Measurements from ENCODE around the gene HTR4.

HTR4 gene

DNA sequence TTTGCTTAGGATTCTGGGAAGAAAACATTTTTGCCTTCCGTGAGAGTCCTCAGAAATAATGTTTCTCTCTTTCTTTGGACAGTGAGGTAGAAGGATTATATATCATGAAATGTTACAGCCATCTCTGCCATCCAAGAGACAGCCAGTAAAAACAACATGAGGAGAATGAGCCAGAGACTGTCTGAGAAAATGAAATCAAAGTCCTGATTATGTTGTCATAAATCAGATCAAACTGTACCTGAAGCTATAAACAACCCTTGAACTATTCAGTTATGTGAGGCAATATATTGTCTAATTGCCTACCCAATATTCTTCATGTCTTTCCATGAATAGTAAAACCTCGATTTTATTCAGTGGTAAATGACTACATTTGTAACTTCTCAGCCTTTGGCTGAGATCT, 9.2 kb upstream of the HTR4 start:
- Histone ChIP-seq H3K9me2 (replicated peaks; ENCODE audit: low read depth, low read length) (no peaks in the 10 kb centered on the region), H3K4me3 (ENCODE audit: low read length, poor library complexity, severe bottlenecking) (no peak overlapping the region), H3K9me3 (ENCODE audit: insufficient read depth, low read depth, low read length) (no peaks in the 10 kb centered on the region), H4K20me1 (ENCODE audit: insufficient read depth, low read length, poor library complexity, severe bottlenecking) (no peaks in the 10 kb centered on the region), H3K79me2 (ENCODE audit: insufficient read depth, low read length) (no peaks in the 10 kb centered on the region), H3K4me2 (ENCODE audit: low read depth, low read length, poor library complexity, severe bottlenecking) (no peak overlapping the region), H3K4me1 (ENCODE audit: insufficient read depth, low read length, poor library complexity, severe bottlenecking) (no peaks in the 10 kb centered on the region), H2AFZ (ENCODE audit: low read length) (no peak overlapping the region), H3K36me3 (ENCODE audit: insufficient read depth, low read length) (no peaks in the 10 kb centered on the region), H3K9ac (ENCODE audit: low read depth, low read length, poor library complexity, severe bottlenecking) (no peak overlapping the region), H3K27me3 (ENCODE audit: insufficient read depth, low read length, poor library complexity, severe bottlenecking) (peaks cover 18% of the 10 kb centered on the region), H3F3A (ENCODE audit: low read depth) (no peaks in the 10 kb centered on the region)
- TF ChIP-seq, protein P1, sequence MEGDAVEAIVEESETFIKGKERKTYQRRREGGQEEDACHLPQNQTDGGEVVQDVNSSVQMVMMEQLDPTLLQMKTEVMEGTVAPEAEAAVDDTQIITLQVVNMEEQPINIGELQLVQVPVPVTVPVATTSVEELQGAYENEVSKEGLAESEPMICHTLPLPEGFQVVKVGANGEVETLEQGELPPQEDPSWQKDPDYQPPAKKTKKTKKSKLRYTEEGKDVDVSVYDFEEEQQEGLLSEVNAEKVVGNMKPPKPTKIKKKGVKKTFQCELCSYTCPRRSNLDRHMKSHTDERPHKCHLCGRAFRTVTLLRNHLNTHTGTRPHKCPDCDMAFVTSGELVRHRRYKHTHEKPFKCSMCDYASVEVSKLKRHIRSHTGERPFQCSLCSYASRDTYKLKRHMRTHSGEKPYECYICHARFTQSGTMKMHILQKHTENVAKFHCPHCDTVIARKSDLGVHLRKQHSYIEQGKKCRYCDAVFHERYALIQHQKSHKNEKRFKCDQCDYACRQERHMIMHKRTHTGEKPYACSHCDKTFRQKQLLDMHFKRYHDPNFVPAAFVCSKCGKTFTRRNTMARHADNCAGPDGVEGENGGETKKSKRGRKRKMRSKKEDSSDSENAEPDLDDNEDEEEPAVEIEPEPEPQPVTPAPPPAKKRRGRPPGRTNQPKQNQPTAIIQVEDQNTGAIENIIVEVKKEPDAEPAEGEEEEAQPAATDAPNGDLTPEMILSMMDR (conservative IDR thresholded peaks at IDR 0.05; ENCODE audit: low read length): no peak
- TF ChIP-seq EZH2phosphoT487 (IDR thresholded peaks at IDR 0.05; ENCODE audit: borderline replicate concordance): no peak

DNA sequence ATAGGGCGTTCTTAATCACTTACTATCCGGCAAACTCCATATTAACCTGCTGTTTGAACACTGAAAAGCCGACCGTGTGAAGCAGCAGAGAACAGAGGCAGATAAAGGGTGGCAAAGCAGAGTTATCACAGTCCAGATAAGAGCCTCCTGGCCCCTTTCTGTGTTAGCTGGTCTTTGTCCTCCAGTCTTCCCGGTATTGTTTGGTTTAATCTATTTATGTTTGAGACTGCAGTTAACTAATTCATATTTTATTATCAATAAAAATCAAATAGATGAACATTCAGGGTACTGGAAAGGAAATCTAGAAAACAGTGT, 6.0 kb upstream of the HTR4 start:
- H2AFZ ChIP-seq (ENCODE audit: low read length): no peak overlapping the region
- peaks cover 18% of the 10 kb centered on the region for H3K27me3 ChIP-seq (ENCODE audit: insufficient read depth, low read length, poor library complexity, severe bottlenecking)
- H3K4me1 ChIP-seq (ENCODE audit: insufficient read depth, low read length, poor library complexity, severe bottlenecking): no peaks in the 10 kb centered on the region
- no peak overlapping the region for H3K4me2 ChIP-seq (ENCODE audit: low read depth, low read length, poor library complexity, severe bottlenecking)
- H4K20me1 ChIP-seq (ENCODE audit: insufficient read depth, low read length, poor library complexity, severe bottlenecking): no peaks in the 10 kb centered on the region
- H3K36me3 ChIP-seq (ENCODE audit: insufficient read depth, low read length): no peaks in the 10 kb centered on the region
- no peaks in the 10 kb centered on the region for H3K79me2 ChIP-seq (ENCODE audit: insufficient read depth, low read length)
- H3K4me3 ChIP-seq (ENCODE audit: low read length, poor library complexity, severe bottlenecking): no peak overlapping the region
- TF ChIP-seq, protein P1 (conservative IDR thresholded peaks at IDR 0.05; ENCODE audit: low read length): no peak
- no peak for TF ChIP-seq EZH2phosphoT487 (IDR thresholded peaks at IDR 0.05; ENCODE audit: borderline replicate concordance)
- H3K9me3 ChIP-seq (ENCODE audit: insufficient read depth, low read depth, low read length): no peaks in the 10 kb centered on the region
- no peaks in the 10 kb centered on the region for H3F3A ChIP-seq (ENCODE audit: low read depth)
- H3K9ac ChIP-seq (ENCODE audit: low read depth, low read length, poor library complexity, severe bottlenecking): no peak overlapping the region
- H3K9me2 ChIP-seq (replicated peaks; ENCODE audit: low read depth, low read length): no peaks in the 10 kb centered on the region

DNA sequence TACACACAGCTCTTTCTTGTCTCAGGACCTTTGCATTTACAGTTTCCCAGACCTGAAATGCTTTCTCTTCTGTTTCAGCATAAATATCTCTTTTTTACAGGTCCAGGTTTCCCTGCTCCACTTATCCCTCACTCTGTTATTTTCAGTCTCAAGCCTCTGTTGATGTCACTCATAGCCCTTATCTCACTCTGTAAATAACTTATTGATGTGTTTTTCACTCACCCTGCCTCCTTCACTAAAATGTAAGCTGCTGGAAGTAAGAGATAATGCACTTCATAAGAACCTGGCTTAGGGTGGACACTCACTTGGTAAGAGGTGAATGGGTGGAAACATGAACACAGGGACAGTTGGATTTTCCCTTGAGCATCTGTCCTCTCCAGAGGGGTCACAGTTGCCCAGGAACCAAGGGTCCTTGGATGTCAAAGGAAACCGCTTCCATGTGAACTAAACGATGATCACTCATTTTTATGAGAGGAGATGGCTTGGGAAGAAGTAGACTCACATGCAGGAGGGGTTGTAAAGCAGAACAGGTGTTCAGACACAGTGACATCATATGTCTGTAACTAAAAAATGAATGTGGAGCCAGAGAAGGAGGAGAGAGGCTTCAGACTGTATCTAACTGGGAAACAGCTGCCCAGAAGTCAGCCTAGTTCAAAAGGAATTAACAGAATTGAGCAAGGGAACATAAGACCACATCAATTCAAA, 5.5 kb upstream of the HTR4 start:
- Histone ChIP-seq H4K20me1 (ENCODE audit: insufficient read depth, low read length, poor library complexity, severe bottlenecking) (no peaks in the 10 kb centered on the region), H3K36me3 (ENCODE audit: insufficient read depth, low read length) (no peaks in the 10 kb centered on the region), H3K4me1 (ENCODE audit: insufficient read depth, low read length, poor library complexity, severe bottlenecking) (no peaks in the 10 kb centered on the region), H3K9ac (ENCODE audit: low read depth, low read length, poor library complexity, severe bottlenecking) (no peak overlapping the region), H3K27me3 (ENCODE audit: insufficient read depth, low read length, poor library complexity, severe bottlenecking) (peaks cover 18% of the 10 kb centered on the region), H2AFZ (ENCODE audit: low read length) (no peak overlapping the region), H3K79me2 (ENCODE audit: insufficient read depth, low read length) (no peaks in the 10 kb centered on the region), H3K9me3 (ENCODE audit: insufficient read depth, low read depth, low read length) (no peaks in the 10 kb centered on the region), H3K9me2 (replicated peaks; ENCODE audit: low read depth, low read length) (no peaks in the 10 kb centered on the region), H3F3A (ENCODE audit: low read depth) (no peaks in the 10 kb centered on the region), H3K4me2 (ENCODE audit: low read depth, low read length, poor library complexity, severe bottlenecking) (no peak overlapping the region), H3K4me3 (ENCODE audit: low read length, poor library complexity, severe bottlenecking) (no peak overlapping the region)
- TF ChIP-seq EZH2phosphoT487 (IDR thresholded peaks at IDR 0.05; ENCODE audit: borderline replicate concordance): no peak
- TF ChIP-seq, protein P1 (conservative IDR thresholded peaks at IDR 0.05; ENCODE audit: low read length): no peak
